Esophagus (tissue), 2 donors: ENCODE results near the gene FKBP7. TPM values are rescaled to one million over a fixed set of nuclear protein-coding genes. Genes with fewer than 3 reads are reported as not detected.
A peak's percentile ranks its signal among the peaks of the same experiment; 100 is the strongest.

Source experiments
- H3K27ac ChIP-seq, 2 donors: one replicate each; pipeline ENCODE4 v1.5.1; 2013; ENCODE audit warnings: low read depth in 2 of 2, mild to moderate bottlenecking in 2 of 2, inconsistent platforms in 1 of 2, low read length in 1 of 2, moderate library complexity in 1 of 2
- H3K27me3 ChIP-seq, 2 donors: one replicate each; pipeline ENCODE4 v1.6.1; 2013; ENCODE audit warnings: low read length in 2 of 2, control low read depth in 1 of 2, mild to moderate bottlenecking in 1 of 2; ENCODE audit not compliant: insufficient read depth in 2 of 2, control insufficient read depth in 1 of 2
- H3K36me3 ChIP-seq, 2 donors: one replicate each; pipeline ENCODE4 v1.6.1; 2013; ENCODE audit warnings: low read length in 1 of 2; ENCODE audit not compliant: control insufficient read depth in 2 of 2, insufficient read depth in 2 of 2
- H3K4me1 ChIP-seq, 2 donors: one replicate each; pipeline ENCODE4 v1.6.1; 2013; ENCODE audit warnings: low read length in 1 of 2; ENCODE audit not compliant: control insufficient read depth in 2 of 2, insufficient read depth in 2 of 2
- H3K4me3 ChIP-seq, 2 donors: one replicate each; pipeline ENCODE4 v1.5.1; 2013; ENCODE audit warnings: low read length in 2 of 2, mild to moderate bottlenecking in 2 of 2, low read depth in 1 of 2, moderate library complexity in 1 of 2
- H3K9me3 ChIP-seq, 2 donors: one replicate each; pipeline ENCODE4 v1.6.1; 2013; ENCODE audit warnings: mild to moderate bottlenecking in 2 of 2, low read depth in 1 of 2, low read length in 1 of 2, moderate library complexity in 1 of 2; ENCODE audit not compliant: control insufficient read depth in 2 of 2, insufficient read depth in 1 of 2
- WGBS, 2 donors: extraction: QIAGEN DNeasy Blood & Tissue Kit; methylation state at CpG; one replicate each; pipeline ENCODE4 v1.1.7; 2013; 5-methylcytosine and 5-hydroxymethylcytosine counted together
- polyA plus RNA-seq, 2 donors: library from polyadenylated mRNA; stranded (reverse); fragments of 200-250 nt; gene quantifications; one replicate each; pipeline ENCODE4 v1.2.3, GENCODE V29; 2013
- donor health status: healthy with polysubstance abuse.
- donor health status: Bipolar disorder and iron deficiency.

Gene FKBP7
- polyA plus RNA-seq, 2 donors: 1.5 to 2.8 TPM

DNA sequence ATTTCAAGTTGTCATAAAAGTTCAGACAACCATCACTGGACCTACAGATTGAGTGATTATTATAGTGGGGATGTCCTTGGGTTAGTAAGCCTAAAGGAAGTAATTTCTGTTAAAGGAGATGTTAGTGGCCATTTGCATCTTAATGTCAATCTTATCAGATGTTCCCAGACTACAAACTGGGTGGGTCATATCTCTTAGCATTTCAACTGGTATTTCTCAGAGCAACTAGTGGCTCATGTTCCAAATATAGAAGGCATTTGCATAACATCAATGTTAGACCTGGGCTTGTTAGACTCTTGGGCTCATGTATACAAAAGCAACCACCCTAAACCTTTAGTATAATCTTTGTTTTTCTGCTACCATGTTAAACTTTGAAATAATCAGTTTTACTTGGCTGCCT is 19.7 kb upstream of the FKBP7 start:
- no peaks in the 10 kb centered on the region for H3K4me1 ChIP-seq
- H3K27me3 ChIP-seq: no peaks in the 10 kb centered on the region
- peaks cover 9 to 11% of the 10 kb centered on the region in 2 donors for H3K36me3 ChIP-seq
- no peak overlapping the region for H3K27ac ChIP-seq
- no peak overlapping the region for H3K4me3 ChIP-seq
- no peaks in the 10 kb centered on the region for H3K9me3 ChIP-seq

- Histone ChIP-seq H3K27ac (no peak overlapping the region), H3K27me3 (no peaks in the 10 kb centered on the region), H3K36me3 (peaks cover 9 to 11% of the 10 kb centered on the region in 2 donors), H3K9me3 (no peaks in the 10 kb centered on the region), H3K4me3 (no peak overlapping the region), H3K4me1 (no peaks in the 10 kb centered on the region)
- 77 to 82% methylated on average over 4 of the region's 4 CpGs for WGBS, 2 donors
Observed at GRCh38 chr2:178496049-178496448, 17.6 kb upstream of the FKBP7 start.

- no peak overlapping the region for H3K4me3 ChIP-seq
- H3K36me3 ChIP-seq: peaks cover 5 to 9% of the 10 kb centered on the region in 2 donors
- H3K27ac ChIP-seq: no peak overlapping the region
- no peaks in the 10 kb centered on the region for H3K4me1 ChIP-seq
- no peaks in the 10 kb centered on the region for H3K9me3 ChIP-seq
- H3K27me3 ChIP-seq: no peaks in the 10 kb centered on the region
- 90 to 91% methylated on average over 6 of the region's 6 CpGs for WGBS, 2 donors
Observed at GRCh38 chr2:178491612-178492011, 13.2 kb upstream of the FKBP7 start.

DNA sequence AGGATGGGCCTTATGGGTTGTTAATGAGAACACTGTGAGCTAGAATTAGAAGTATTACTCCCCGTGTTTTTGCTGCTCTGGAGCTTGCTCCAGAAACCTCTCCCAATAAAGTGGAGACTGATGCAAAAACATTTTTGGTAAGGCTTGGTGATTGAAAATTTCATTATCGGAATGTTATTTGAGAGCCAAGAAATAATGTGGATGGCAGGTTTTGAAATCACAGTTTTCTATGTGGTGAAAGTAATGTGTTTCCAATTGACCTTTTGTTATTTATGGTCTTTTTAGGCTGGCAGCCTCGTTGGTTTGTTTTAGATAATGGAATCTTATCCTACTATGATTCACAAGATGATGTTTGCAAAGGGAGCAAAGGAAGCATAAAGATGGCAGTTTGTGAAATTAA is 7.0 kb upstream of the FKBP7 start:
- Histone ChIP-seq H3K36me3 (no peaks in the 10 kb centered on the region), H3K27ac (no peak overlapping the region), H3K9me3 (no peaks in the 10 kb centered on the region), H3K4me3 (no peak overlapping the region), H3K4me1 (peaks cover 0 to 2% of the 10 kb centered on the region in 2 donors), H3K27me3 (no peaks in the 10 kb centered on the region)
- 70 to 74% methylated on average over 3 of the region's 3 CpGs for WGBS, 2 donors

DNA sequence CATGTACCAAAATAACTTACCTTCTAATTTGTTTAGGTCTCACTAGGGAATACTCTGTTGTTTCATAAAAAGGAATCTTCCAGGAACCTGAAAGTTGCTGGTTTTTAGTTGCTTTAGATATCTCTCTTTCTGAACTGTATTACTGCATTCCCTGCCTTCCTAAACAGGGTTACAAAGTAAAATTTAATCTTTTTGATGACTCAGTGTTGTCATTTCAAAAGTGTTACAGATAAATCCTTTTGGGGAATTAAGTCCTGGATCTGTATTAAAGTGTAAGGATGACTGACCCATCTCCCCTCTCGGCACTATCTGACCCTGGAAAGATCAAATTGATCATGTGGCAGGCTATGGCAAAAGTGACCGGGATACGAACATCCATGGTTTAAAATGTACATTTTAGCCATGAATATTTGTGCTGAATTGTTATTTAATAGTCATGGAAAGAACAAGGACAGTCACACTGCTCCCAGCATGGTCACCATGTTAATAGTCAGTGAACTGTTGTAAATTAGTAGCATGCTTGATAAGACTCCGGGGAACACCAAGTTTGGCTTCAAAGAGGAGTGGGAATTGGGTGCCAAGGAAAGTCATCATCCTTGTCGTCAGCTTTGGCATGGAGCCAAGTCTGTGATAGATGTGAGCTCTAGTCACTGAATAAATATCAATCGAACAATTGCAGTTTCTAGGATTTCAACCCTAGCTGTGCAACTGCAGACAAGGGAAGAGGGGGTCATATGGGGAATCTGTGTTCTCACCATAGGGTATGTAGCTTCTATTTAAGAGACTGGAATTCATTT is 6.0 kb upstream of the FKBP7 start:
- Histone ChIP-seq H3K27me3 (no peaks in the 10 kb centered on the region), H3K4me3 (no peak overlapping the region), H3K36me3 (no peaks in the 10 kb centered on the region), H3K4me1 (peaks cover 0 to 2% of the 10 kb centered on the region in 2 donors), H3K9me3 (no peaks in the 10 kb centered on the region), H3K27ac (no peak overlapping the region)
- whole genome bisulfite sequencing, 2 donors: 46 to 49% methylated on average over 6 of the region's 6 CpGs

- Histone ChIP-seq H3K4me3 (no peak overlapping the region), H3K27ac (no peak overlapping the region), H3K4me1 (peaks cover 0 to 2% of the 10 kb centered on the region in 2 donors)
Observed at GRCh38 chr2:178482437-178482836, 4.0 kb upstream of the FKBP7 start.

DNA sequence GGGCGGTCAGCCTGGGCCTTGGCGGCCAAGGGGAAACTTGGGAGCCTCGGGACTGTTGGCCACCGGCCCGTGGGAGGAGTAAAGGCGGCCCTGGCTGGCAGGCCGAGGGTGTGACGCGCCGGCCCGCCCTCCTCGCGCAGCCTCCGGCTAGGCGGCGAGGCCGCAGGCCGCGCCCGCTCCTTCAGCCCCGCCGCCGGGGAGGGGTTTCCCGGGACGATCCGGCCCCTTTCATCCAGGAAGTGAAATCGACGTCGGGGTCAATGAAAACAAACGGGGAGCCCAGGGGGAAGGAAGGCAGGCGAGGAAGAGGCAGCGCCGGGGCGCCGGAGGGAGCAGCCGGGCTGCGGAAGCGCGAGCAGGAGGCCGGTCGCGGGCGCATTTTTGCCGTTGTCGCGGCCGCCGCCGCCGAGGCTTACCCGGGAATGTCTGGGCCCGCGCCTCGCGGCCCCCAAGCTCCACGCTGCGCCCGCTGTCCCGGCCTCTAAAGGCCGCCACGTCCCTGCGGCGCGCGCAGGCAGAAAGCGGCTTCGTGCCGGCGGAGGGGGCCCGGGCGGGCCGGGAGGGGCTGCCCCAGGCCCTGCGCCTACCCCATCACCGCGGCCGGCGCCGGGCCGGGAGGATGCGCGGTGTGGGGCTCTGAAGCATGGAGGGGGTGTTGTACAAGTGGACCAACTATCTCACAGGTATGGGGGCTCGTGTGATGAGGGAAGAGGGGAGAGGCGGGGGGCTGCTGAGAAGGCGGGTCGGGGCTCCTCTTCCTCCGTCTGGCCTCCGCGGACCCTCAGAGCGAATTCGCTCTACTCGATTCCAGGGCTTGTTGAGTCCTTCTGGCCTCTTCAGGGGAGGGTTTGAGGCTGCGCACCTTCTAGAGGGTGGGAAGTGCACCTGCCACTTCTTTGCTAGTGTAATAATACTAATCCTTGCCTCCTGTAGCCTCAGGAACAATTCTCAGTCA is 2.1 kb upstream of the FKBP7 start, which contains the start of gene PLEKHA3:
Gene PLEKHA3, plus strand, starts transcription at position 231 of the 955 bp plus-strand sequence. Its CDS starts 413 bp downstream, at position 644.
- peak within 1 kb of the TSS; percentile 76 to 81 for H3K27ac ChIP-seq
- no peaks in the 10 kb centered on the region for H3K9me3 ChIP-seq
- no peaks in the 10 kb centered on the region for H3K36me3 ChIP-seq
- H3K27me3 ChIP-seq: no peaks in the 10 kb centered on the region
- H3K4me1 ChIP-seq: peaks cover 0 to 2% of the 10 kb centered on the region in 2 donors
- H3K4me3 ChIP-seq: peak within 1 kb of the TSS; percentile 69 to 96
- WGBS, 2 donors: 0 to 1% methylated on average over 54 to 92 of the region's 92 CpGs

More at GRCh38 chr2:178482437-178482836, 4.0 kb upstream of the FKBP7 start:
- no peaks in the 10 kb centered on the region for H3K36me3 ChIP-seq
- WGBS, 2 donors: 77 to 90% methylated on average over 4 of the region's 4 CpGs
- no peaks in the 10 kb centered on the region for H3K9me3 ChIP-seq
- H3K27me3 ChIP-seq: no peaks in the 10 kb centered on the region

GRCh38 chr2:178479758-178480226 is 1.4 kb upstream of the FKBP7 start:
- WGBS, 2 donors: 25 to 28% methylated on average over 17 to 19 of the region's 19 CpGs
- Histone ChIP-seq H3K36me3 (no peaks in the 10 kb centered on the region), H3K27ac (peak overlapping the region; percentile 57 to 76)

DNA sequence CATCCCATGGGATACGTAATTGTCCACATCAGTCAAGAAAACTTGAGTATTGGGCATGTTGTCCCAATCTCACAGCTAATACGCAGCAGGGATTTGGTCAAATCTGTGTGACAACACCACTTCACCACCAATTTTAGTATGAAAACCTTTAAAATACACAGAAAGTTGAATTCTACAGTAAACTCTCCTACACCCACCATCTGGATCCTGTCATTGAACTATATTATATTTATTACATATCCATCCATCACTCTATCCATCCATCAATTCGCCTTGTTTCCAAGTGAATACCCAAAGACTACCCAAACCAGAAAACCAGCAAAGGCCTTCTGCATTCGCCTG is 846 bp upstream of the FKBP7 start:
- H3K9me3 ChIP-seq: no peaks in the 10 kb centered on the region
- peak overlapping the region; percentile 81 to 97 for H3K27ac ChIP-seq
- H3K4me3 ChIP-seq: peak overlapping the region; percentile 63 to 90
- 47% methylated on average over 4 of the region's 4 CpGs for WGBS, 2 donors
- no peaks in the 10 kb centered on the region for H3K36me3 ChIP-seq
- no peaks in the 10 kb centered on the region for H3K27me3 ChIP-seq
- H3K4me1 ChIP-seq: peaks cover 0 to 2% of the 10 kb centered on the region in 2 donors

More at GRCh38 chr2:178479758-178480226, 1.4 kb upstream of the FKBP7 start:
- Histone ChIP-seq H3K4me1 (peaks cover 0 to 2% of the 10 kb centered on the region in 2 donors), H3K4me3 (peak overlapping the region; percentile 69 to 96), H3K9me3 (no peaks in the 10 kb centered on the region), H3K27me3 (no peaks in the 10 kb centered on the region)
